ELF-1 (cell line): ENCODE measurements around the gene BRD4.
"Not testable (repeated sequence)": the region's sequence is repeated elsewhere in the genome, so short reads cannot be mapped to it uniquely, and the experiment has no call there.

Experiments used
- DNase-seq: peaks from one replicate; pipeline ENCODE4 v3.0.0-alpha.2; 2016; ENCODE audit warnings: low read depth, low spot score

The BRD4 gene

GRCh38 chr19:15360015-15360414 is 27.7 kb upstream of the BRD4 start:
- DNase-seq = not testable (repeated sequence)

- DNase-seq = no peak
These were observed 26.6 kb upstream of the BRD4 start for GRCh38 chr19:15358918-15359317.

GRCh38 chr19:15357906-15358305 is 25.6 kb upstream of the BRD4 start:
- no peak for DNase-seq

GRCh38 chr19:15354566-15355296 is 22.4 kb upstream of the BRD4 start:
- no peak for DNase-seq

- no peak for DNase-seq
These were observed 21.6 kb upstream of the BRD4 start for GRCh38 chr19:15353908-15354307.

GRCh38 chr19:15352535-15352934 is 20.2 kb upstream of the BRD4 start:
- not testable (repeated sequence) for DNase-seq

- DNase-seq = not testable (repeated sequence)
These were observed 9.0 kb upstream of the BRD4 start for GRCh38 chr19:15341328-15341727.

- no peak for DNase-seq
These were observed 7.7 kb upstream of the BRD4 start for GRCh38 chr19:15340086-15340485.

- no peak for DNase-seq
These were observed 4.9 kb upstream of the BRD4 start for GRCh38 chr19:15337202-15337601.

GRCh38 chr19:15335992-15336391 is 3.7 kb upstream of the BRD4 start:
- not testable (repeated sequence) for DNase-seq

- no peak for DNase-seq
These were observed 674 bp downstream of the BRD4 start for GRCh38 chr19:15331419-15332310.

GRCh38 chr19:15330801-15331418 is 1.4 kb downstream of the BRD4 start:
- DNase-seq = peak; percentile 69

- no peak for DNase-seq
These were observed 4.0 kb downstream of the BRD4 start for GRCh38 chr19:15328312-15328711.

- DNase-seq = no peak
These were observed 7.4 kb downstream of the BRD4 start for GRCh38 chr19:15324791-15325519.

GRCh38 chr19:15323496-15324235 is 8.7 kb downstream of the BRD4 start:
- peak; percentile 45 for DNase-seq

GRCh38 chr19:15321739-15322138 is 10.6 kb downstream of the BRD4 start:
- DNase-seq = no peak

GRCh38 chr19:15320116-15320515 is 12.2 kb downstream of the BRD4 start:
- no peak for DNase-seq

GRCh38 chr19:15318241-15318691 is 14.1 kb downstream of the BRD4 start:
- DNase-seq = no peak

GRCh38 chr19:15317392-15318071 is 14.8 kb downstream of the BRD4 start:
- DNase-seq = no peak

- no peak for DNase-seq
These were observed 15.8 kb downstream of the BRD4 start for GRCh38 chr19:15316498-15316897.
